NCI-H187 treated with DMSO at 0.1 percent for 48 hours (cell line): Measurements from ENCODE around the gene CNGA4.

ENCODE experiments used
- DNase-seq: peaks from one replicate; lab custom pipeline; 2025; lab: John Stamatoyannopoulos, UW

Gene CNGA4

GRCh38 chr11:6238902-6239301, at the start of gene CNGA4:
TSS of gene CNGA4 (plus strand) at chr11:6239089. CDS start at chr11:6239207, 118 bp downstream.
- DNase-seq: no peak

DNA sequence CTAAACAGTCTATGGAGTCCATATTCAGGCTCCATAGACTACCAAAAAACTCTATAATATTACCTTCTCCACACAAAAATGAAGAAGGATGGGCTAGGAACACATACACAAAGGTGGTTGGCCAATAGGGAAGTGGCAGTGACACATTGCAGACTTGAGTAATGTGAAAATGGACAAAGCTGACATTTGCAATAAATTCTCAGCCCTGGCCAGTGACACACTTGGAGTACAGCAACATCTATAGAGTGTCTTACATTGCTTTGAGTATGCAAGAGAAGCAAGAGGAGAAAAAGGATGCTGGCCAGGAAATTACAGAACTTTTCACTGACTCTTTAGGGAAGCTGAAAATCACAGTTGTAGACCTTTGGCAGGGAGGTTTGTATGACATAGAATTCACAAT, 47.1 kb upstream of the CNGA4 start:
- DNase-seq: no peak

DNA sequence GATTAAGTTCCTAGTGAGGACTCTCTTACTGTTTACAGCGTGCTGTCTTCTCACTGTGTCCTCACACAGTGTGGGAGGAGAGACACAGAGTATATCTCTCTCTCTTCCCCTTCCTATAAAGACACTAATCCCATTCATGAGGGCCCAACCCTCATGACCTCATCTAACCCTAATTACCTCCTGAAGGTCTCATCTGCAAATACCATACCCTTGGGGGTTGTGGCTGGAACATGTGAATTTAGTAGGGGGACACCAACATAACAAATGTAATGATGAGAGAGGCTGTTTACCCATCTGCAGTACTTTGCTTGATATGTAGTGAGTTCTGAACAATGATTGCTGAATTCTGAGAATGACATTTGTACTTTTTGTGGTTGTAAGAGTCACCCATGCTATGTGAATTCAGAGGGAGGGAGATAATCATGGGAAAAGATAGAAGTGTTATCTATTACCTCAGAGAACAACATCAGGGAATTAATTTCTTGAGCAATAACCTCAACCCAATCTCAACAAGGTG, 44.8 kb upstream of the CNGA4 start:
- DNase-seq: no peak

- DNase-seq: no peak
These were observed 42.5 kb upstream of the CNGA4 start for GRCh38 chr11:6196396-6196795.

DNA sequence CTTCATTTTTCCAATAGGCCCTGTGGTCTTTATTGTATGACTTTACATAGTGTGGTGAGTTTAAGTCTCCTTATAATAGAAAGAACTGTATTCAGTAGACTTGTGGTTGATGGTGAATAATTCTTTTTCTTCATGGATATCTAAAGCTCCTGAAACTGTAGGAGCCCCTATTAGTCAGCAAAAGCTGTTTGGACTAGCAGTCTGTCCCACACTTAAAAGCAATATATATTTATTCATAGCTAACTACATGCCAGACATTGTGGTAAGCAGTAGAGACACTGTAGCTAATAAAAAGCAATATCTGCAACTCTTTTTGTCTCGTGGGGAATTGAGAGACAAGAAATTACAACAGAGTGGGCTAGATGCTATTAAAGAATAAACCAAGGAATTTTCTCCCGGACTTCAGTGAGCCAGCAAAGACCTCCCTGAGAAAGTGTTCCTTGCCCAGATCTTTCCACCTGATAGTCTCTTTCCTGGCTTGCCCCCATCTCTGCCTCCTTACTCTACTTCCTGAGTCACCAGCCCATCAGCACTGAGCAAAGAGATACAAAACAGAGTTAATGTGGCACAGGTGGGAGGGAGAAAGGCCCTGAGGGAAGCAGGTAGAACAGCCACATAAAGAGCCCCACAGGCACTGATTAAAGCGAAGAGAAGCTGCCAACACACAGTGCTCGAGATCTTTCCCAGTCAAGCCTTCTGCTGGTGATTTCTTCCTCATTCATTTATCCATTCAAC, 41.3 kb upstream of the CNGA4 start:
- no peak for DNase-seq

GRCh38 chr11:6199174-6199810, 39.6 kb upstream of the CNGA4 start, which contains the start of gene OR52W1:
TSS of gene OR52W1 (plus strand) at chr11:6199224. CDS start at chr11:6199224, 0 bp downstream.
- no peak for DNase-seq

- no peak for DNase-seq
These were observed 37.9 kb upstream of the CNGA4 start for GRCh38 chr11:6200975-6201374.

- no peak for DNase-seq
These were observed 37.4 kb upstream of the CNGA4 start for GRCh38 chr11:6201481-6201880.

GRCh38 chr11:6202041-6202440, 36.8 kb upstream of the CNGA4 start:
- DNase-seq: no peak

DNA sequence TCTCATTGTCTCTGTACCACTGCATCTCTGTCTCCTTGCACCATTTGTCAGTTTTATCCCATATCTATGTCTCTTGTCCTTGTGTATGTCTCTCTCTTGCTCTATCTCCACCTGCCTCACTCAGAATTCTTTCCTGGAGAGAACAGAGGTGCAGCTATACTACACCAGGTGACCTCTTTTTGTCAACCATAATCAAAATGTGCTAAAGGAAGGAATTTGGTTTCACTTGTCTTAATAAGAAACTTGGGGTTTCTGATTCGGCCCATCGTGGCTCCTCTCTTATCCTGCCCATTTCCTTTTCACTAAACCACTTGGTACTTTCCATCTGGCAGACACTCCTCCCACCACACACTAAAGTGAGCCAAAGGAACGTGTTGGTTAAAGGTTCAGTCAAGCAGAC, 35.6 kb upstream of the CNGA4 start:
- no peak for DNase-seq

- no peak for DNase-seq
These were observed 34.2 kb upstream of the CNGA4 start for GRCh38 chr11:6204706-6205105.

DNA sequence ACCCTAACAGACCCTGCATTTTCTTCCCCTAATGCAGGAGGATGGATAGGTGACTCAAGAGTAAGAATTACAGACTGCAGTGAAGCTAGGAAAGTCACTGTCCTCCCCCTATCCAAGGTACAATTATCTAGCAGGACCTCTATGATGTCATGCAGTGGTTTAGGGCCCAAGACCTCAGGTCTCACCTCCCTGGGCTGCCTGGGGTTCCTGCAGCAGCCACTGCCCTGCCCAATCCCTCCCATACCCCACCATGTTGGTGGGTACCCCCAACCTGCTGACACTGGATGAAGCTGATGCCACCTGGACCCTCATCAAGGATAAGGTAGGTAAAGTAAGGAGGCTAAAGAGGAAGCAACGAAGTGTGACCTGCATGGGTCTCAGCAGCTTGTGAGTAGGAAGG, 33.5 kb upstream of the CNGA4 start, which contains the start of gene C11orf42:
C11orf42 (plus strand) TSS at position 192 of the 400 bp plus-strand sequence; CDS start at position 251, 59 bp downstream.
- no peak for DNase-seq

- no peak for DNase-seq
These were observed 32.3 kb upstream of the CNGA4 start for GRCh38 chr11:6206456-6207180.

DNA sequence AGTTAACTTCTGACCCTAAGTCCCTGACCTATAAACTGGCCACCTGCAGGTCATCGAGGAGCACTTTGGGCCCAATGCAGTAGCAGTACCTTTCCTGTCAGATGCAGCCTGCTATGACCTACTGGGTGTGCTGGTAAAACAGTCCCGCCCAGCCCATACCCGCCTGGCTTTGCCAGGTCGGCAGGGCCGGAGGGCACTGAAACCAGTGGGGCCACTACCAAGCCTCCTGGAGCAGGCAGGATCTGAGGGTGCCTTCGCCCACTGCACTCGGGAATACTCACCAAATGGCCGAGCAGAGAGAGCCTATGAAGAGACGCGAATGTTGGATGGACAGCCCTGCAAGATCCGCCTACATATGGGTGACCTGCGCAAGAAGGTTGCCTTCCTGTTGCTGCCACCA, 29.1 kb upstream of the CNGA4 start:
- no peak for DNase-seq

DNA sequence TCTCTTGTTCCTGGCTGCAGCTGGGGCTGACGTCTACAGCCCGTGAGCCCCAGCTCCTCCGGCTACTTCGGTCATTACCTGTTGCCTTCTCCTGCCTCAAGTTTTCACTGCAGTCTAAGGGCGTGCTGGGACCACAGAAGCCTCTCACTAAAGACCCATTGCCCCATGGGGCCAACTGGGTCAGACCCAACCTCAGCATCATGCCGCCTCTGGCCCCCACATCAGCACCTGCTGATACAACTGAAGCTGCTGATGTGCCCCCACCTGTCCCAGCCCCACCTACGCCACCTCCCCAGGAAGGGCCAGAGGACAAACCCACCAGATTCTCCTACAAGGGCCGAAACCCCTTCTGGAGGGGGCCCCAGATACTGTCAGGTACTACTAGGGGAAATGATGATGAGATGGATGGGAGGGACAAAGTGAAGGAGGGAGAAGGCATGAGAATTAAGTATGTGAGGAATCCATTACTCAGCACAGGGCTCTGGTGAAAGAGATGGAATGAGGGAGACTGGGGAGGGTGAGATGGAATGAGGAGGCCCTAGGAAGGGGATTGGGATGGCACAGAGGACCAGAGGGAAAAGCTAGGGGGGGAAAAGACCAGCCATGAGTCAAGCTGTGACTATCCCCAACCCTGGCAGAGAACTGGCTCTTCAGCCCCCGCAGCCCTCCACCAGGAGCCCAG, 28.5 kb upstream of the CNGA4 start:
- no peak for DNase-seq

DNA sequence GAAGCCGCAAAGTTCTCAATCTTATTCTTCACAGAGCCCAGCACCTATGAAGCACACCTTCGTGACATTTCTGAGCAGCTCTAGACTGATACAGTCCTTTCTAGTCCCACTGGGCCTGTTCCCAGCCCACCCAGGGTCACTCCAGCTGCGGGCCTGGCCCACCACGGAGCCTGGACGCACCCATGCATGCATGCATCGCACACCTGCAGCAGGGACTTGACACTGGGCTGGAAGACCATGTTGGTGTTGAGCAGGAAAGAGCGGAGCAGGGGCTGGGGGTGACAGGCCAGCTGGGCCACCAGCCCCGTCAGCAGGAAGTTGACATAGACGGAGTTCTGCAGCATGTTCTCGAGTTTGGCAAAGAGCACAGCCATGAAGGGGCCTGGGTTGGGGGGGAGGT, 24.4 kb upstream of the CNGA4 start:
- DNase-seq: no peak

DNA sequence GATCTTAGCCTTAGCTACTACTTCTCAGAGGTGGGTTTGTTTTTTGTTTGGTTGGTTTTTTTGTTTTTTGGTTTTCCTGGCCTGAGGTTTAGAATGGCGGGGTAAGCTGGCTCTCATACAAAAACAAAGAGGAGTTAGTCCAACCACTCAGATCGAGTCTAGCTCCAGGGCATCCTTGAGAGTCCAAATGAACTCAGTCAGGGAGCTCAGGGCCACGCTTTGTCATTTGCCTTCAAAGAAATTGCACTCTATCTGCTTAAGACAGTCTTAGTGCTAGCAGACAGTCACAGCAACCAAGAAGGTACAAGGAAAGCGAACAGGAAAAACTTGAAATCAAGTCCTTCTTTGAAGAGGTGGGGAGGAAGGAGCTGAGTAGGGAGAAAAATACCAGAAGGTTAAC, 22.4 kb upstream of the CNGA4 start:
- DNase-seq: no peak

GRCh38 chr11:6217722-6218121, 21.2 kb upstream of the CNGA4 start:
- no peak for DNase-seq

DNA sequence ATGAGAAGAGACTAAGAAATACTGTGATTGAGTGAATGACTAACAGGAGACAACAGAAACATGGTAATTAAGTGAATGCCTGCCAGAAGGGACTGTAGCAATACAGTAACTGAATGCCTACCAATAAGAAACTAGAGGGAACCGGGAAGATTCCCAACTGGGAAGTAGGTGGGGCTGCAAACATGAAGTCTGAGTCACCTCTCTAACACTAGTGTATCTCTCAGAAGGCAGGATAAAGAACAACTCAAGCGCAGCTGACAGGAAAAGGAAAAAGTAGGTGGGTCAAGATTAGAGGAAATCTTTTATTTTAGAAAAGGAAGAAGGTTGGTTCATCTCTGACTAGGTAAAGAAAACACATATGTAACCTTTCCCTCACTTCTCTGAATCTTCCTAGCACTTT, 19.5 kb upstream of the CNGA4 start:
- no peak for DNase-seq

- DNase-seq: no peak
These were observed 15.0 kb upstream of the CNGA4 start for GRCh38 chr11:6223854-6224253.

DNA sequence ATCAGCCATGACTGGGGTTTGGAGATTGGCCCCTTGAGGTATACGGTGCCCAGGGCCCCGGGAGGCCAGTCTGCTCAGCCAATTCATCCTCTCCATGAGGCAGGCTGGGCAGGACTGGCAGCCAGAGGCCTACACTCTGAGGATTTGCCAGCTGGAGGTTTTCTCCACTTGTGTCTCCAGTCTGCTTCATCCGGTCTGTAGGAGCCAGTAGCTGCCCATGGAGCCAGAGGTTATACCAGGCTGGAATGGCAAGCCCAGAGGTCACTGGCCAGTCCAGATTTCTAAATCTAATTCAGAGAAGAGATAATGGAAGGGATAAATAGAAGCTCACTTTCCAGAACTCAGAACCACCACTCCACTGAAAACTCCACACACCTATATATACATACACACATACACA, 14.5 kb upstream of the CNGA4 start:
- no peak for DNase-seq

GRCh38 chr11:6225024-6225423, 13.9 kb upstream of the CNGA4 start:
- no peak for DNase-seq
